Activated CD4-positive, alpha-beta T cell treated with anti-CD3 and anti-CD28 coated beads for 24 hours (primary cell): ENCODE results near the gene CSKMT.
"Not testable (repeated sequence)": the region's sequence is repeated elsewhere in the genome, so short reads cannot be mapped to it uniquely, and the experiment has no call there.

Source experiments
- DNase-seq, 2 donors: peaks; one replicate each; pipeline ENCODE4 v3.0.0-alpha.2; 2020; ENCODE audit warnings: low read depth in 2 of 2

The CSKMT gene

GRCh38 chr11:62654297-62654696, 10.8 kb upstream of the CSKMT start:
- no peak for DNase-seq

GRCh38 chr11:62656796-62657429, 8.2 kb upstream of the CSKMT start:
- DNase-seq, result no peak

- no peak for DNase-seq
These were observed 572 bp upstream of the CSKMT start for GRCh38 chr11:62664405-62665074.

- DNase-seq, result peak in 1 of 2 donors; percentile 43
These were observed 617 bp downstream of the CSKMT start for GRCh38 chr11:62665599-62666258.

- no peak for DNase-seq
These were observed 1.3 kb downstream of the CSKMT start for GRCh38 chr11:62666259-62666926.

GRCh38 chr11:62667460-62667859, 2.3 kb downstream of the CSKMT start:
- no peak for DNase-seq

GRCh38 chr11:62669420-62670161, 4.5 kb downstream of the CSKMT start:
- DNase-seq, result no peak

- DNase-seq, result no peak
These were observed 6.1 kb downstream of the CSKMT start for GRCh38 chr11:62671236-62671607.

- peak; percentile 64 to 72 for DNase-seq
These were observed 6.7 kb downstream of the CSKMT start, which contains the start of the genes LBHD1 and UQCC3 for GRCh38 chr11:62671608-62672389. Gene LBHD1, minus strand, starts transcription at chr11:62672267. Its CDS starts 2,236 bp downstream, at chr11:62670031. Gene UQCC3, plus strand, starts transcription at chr11:62671673. Its CDS starts 73 bp downstream, at chr11:62671746.

- no peak for DNase-seq
These were observed 8.0 kb downstream of the CSKMT start for GRCh38 chr11:62673196-62673525.

GRCh38 chr11:62675415-62675814, 10.3 kb downstream of the CSKMT start:
- DNase-seq, result not testable (repeated sequence)

- DNase-seq, result no peak
These were observed 11.6 kb downstream of the CSKMT start for GRCh38 chr11:62676698-62677097.

GRCh38 chr11:62677156-62677555, 12.0 kb downstream of the CSKMT start:
- no peak for DNase-seq

GRCh38 chr11:62677714-62678113, 12.6 kb downstream of the CSKMT start:
- no peak for DNase-seq

GRCh38 chr11:62678433-62678769, 13.3 kb downstream of the CSKMT start:
- no peak for DNase-seq

- peak; percentile 78 to 80 for DNase-seq
These were observed 13.9 kb downstream of the CSKMT start, which contains the start of gene UBXN1 for GRCh38 chr11:62678770-62679696. Gene UBXN1, minus strand, starts transcription at chr11:62679073. Its CDS starts 150 bp downstream, at chr11:62678923.

- no peak for DNase-seq
These were observed 15.7 kb downstream of the CSKMT start for GRCh38 chr11:62680825-62681240.

GRCh38 chr11:62682518-62682917, 17.4 kb downstream of the CSKMT start:
- DNase-seq, result no peak

- DNase-seq, result no peak
These were observed 22.6 kb downstream of the CSKMT start for GRCh38 chr11:62687508-62688396.
